Adrenal gland (tissue), 12 donors: ENCODE results near the gene ACVR1. TPM values are rescaled to one million over a fixed set of nuclear protein-coding genes. Genes with fewer than 3 reads are reported as not detected.

Experiments
- DNase-seq, 7 donors: peaks; one replicate each; pipeline ENCODE4 v3.0.0-alpha.2; 2019 to 2020
- H3K27ac ChIP-seq, 5 donors: fragments of 200-600 bp; sonication (generic) in 4 of 5; 1 replicate in 3 of 5; 2 replicates in 2 of 5; pipeline versions ENCODE4 v1.5.1 to v1.8.0; 2016 to 2020; ENCODE audit warnings: mild to moderate bottlenecking in 1 of 5
- H3K27me3 ChIP-seq: fragments of 200-600 bp; 2 replicates; pipeline ENCODE4 v1.8.0; 2021
- H3K36me3 ChIP-seq, 2 donors: fragments of 200-600 bp; replicated peaks in 1 of 2; 1 replicate in 1 of 2; 2 replicates in 1 of 2; pipeline versions ENCODE4 v1.5.1 to v1.8.0; 2018 to 2022
- H3K4me1 ChIP-seq, 2 donors: fragments of 200-600 bp; replicated peaks in 1 of 2; 1 replicate in 1 of 2; 2 replicates in 1 of 2; pipeline versions ENCODE4 v1.5.1 to v1.8.0; 2018 to 2021
- H3K4me3 ChIP-seq, 4 donors: fragments of 200-600 bp; sonication (generic) in 3 of 4; one replicate each; pipeline ENCODE4 v1.5.1; 2016 to 2018
- H3K9me3 ChIP-seq, 3 donors: fragments of 200-600 bp; sonication (generic) in 1 of 3; replicated peaks in 1 of 3; 1 replicate in 2 of 3; 2 replicates in 1 of 3; pipeline versions ENCODE4 v1.5.1 to v1.8.0; 2016 to 2021
- CTCF ChIP-seq, 6 experiments: fragments of 450-650 bp in 4 of 6; fragments of 200-600 bp in 2 of 6; sonication (generic) in 1 of 6; IDR thresholded peaks; 1 replicate in 5 of 6; 2 replicates in 1 of 6; pipeline versions ENCODE4 v1.5.1 to v1.8.0; 2016 to 2021; ENCODE audit warnings: antibody characterized with exemption in 6 of 6, mild to moderate bottlenecking in 2 of 6, moderate library complexity in 1 of 6
- POLR2A ChIP-seq, 2 donors: fragments of 450-650 bp; IDR thresholded peaks; one replicate each; pipeline ENCODE4 v1.6.1; 2017; ENCODE audit warnings: antibody characterized with exemption in 2 of 2, mild to moderate bottlenecking in 2 of 2, moderate library complexity in 1 of 2
- WGBS, 4 donors: extraction: QIAGEN DNeasy Blood & Tissue Kit in 2 of 4; methylation state at CpG; one replicate each; pipeline versions ENCODE4 v1.1.5 to v1.1.7; 2013 to 2017; 5-methylcytosine and 5-hydroxymethylcytosine counted together
- intact Hi-C, 2 donors: fragments of 100-400 bp; cut with DNase I; formaldehyde crosslinking; loops; one replicate each; pipeline versions ENCODE4 v1.14.1 to v1.15.0; 2022 to 2023
- polyA plus RNA-seq, 3 donors: library from polyadenylated mRNA; stranded (reverse); fragments of 200-250 nt in 2 of 3; fragments of 350-450 nt in 1 of 3; fragmentation: Illumina TruSeq in 1 of 3; extraction: RNeasy Lipid Tissue Mini Kit (QIAGEN cat#74804) in 1 of 3; gene quantifications; one replicate each; pipeline ENCODE4 v1.2.3, GENCODE V29; 2013 to 2014
- total RNA-seq, 9 donors: library from RNA; depleted of rRNA in 4 of 9; stranded (reverse); fragments of >200 nt in 4 of 9; fragments of 120-200 nt in 1 of 9; fragmentation: NEBNext Ultra II Directional in 1 of 9; extraction: Animal tissue kit (Norgen Biotek cat#: 25700) in 1 of 9; gene quantifications; one replicate each; pipeline versions ENCODE4 v1.1.0 to v1.2.4, GENCODE V29; 2013 to 2023
- donor health status: healthy with polysubstance abuse.
- donor health status: Bipolar disorder and iron deficiency.
- donor health status: DM: yes; HTN: yes; CAD: no.
- donor health status: DM: no; HTN: no; CAD: no.
- donor health status: DM: no; HTN: no; CAD: no.
- donor health status: DM: yes; HTN: yes; CAD: no.

The ACVR1 gene
- total and polyA plus RNA-seq, 12 donors = 4.6 to 25.0 (median 16.0) TPM

DNA sequence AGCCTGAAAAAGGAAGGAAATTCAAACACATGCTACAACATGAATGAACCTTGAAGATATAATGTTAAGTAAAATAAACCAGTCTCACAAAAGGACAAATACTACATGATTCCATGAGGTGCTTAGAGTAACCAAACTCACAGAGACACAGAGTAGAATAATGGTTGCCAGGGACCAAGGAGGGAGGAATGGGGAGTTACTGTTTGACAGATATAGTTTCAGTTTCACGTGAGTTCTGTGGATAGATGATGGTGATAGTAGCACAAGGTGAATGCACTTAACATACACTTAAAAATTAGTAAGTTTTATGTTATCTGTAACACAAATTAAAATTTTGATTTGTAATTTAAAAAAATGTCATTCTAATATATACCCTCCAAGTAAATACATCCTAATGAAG, 140.6 kb downstream of the ACVR1 start:
- Histone ChIP-seq H3K27ac (no peak overlapping the region), H3K36me3 (peaks cover 0 to 11% of the 10 kb centered on the region in 2 donors), H3K4me3 (no peak overlapping the region), H3K27me3 (no peaks in the 10 kb centered on the region), H3K9me3 (no peaks in the 10 kb centered on the region), H3K4me1 (no peaks in the 10 kb centered on the region)
- no peak for DNase-seq
- intact Hi-C loops = no loop called here
- 91 to 97% (median 96%) methylated on average over 1 of the region's 1 CpG for WGBS, 4 donors
- no peak for TF ChIP-seq CTCF (IDR thresholded peaks at IDR 0.05)
- TF ChIP-seq POLR2A (IDR thresholded peaks at IDR 0.05) = no peak

DNA sequence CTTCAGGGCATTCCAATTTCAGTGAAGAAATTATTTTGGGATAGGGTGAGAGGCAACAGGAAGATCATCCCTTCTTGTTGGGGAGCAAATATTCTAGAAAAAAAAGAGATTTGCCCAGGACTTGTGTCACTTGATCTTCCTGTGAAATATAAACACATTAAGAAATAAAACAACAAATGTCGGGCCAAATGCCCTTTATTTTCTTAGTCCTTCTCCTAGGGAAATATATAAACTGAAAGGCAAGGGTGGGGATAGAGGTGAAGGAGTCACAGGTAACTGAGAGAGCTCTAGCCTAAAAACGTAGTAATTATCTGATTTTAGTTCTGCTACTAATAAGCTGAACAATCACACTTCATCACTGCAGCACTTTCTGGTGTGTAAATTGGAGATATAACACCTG, 142.9 kb downstream of the ACVR1 start:
- Histone ChIP-seq H3K9me3 (no peaks in the 10 kb centered on the region), H3K4me1 (no peaks in the 10 kb centered on the region), H3K27me3 (no peaks in the 10 kb centered on the region), H3K36me3 (peaks cover 0 to 11% of the 10 kb centered on the region in 2 donors), H3K27ac (no peak overlapping the region), H3K4me3 (no peak overlapping the region)
- 83 to 94% (median 89%) methylated on average over 2 of the region's 2 CpGs for WGBS, 4 donors
- no peak for TF ChIP-seq POLR2A (IDR thresholded peaks at IDR 0.05)
- no peak for TF ChIP-seq CTCF (IDR thresholded peaks at IDR 0.05)
- DNase-seq = no peak
- intact Hi-C loops = no loop called here

DNA sequence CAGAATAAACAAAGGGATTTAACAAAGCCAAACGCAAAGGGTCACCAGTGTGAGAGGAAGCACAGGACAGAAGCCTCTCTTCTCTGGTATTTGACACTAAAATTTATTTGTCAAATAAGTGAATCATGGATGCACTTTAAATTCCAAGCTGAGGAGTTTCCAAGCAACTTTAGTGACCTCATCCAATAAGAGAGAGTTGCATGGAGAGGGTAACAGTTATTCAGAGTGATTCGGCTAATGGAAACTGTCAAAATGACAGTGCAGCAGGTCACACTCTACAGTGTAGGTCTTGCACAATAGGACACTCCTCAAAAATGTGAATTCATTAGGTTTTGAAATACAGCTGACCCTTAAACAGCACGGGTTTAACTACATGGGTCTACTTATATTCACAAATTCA, 143.5 kb downstream of the ACVR1 start:
- H3K36me3 ChIP-seq = peaks cover 0 to 11% of the 10 kb centered on the region in 2 donors
- 86 to 90% (median 89%) methylated on average over 3 of the region's 3 CpGs for WGBS, 4 donors
- intact Hi-C loops = no loop called here

DNA sequence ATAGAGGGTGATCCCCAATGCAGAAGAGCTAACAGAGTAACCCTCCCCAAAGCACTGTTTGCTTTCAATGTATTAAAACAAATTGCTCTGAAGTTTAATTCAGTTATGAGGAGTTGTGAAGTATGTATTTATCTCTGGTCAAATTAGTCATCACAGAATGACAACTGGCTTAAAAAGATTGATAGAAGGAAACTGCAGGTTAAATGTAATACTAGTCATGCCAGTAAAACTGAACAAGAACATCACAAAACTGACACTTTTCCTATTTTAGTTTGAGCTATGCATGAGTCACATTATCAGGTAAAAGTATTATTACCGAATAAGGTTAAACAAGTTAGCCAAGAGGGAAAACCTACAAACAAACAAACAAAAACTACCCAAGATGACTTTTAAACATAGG, 148.4 kb downstream of the ACVR1 start:
- no peak overlapping the region for H3K4me3 ChIP-seq
- no peak overlapping the region for H3K27ac ChIP-seq
- H3K27me3 ChIP-seq = no peaks in the 10 kb centered on the region
- H3K36me3 ChIP-seq = no peaks in the 10 kb centered on the region
- peaks cover 0 to 11% (median 10%) of the 10 kb centered on the region in 3 donors for H3K9me3 ChIP-seq
- intact Hi-C loops = no loop called here
- WGBS, 4 donors = 96 to 97% (median 97%) methylated on average over 1 of the region's 1 CpG
- no peak for TF ChIP-seq CTCF (IDR thresholded peaks at IDR 0.05)
- TF ChIP-seq POLR2A (IDR thresholded peaks at IDR 0.05) = no peak
- DNase-seq = no peak
- peaks cover 0 to 6% of the 10 kb centered on the region in 2 donors for H3K4me1 ChIP-seq

More for the DNA sequence above, 143.5 kb downstream of the ACVR1 start:
- no peak overlapping the region for H3K4me3 ChIP-seq
- no peak for DNase-seq
- no peaks in the 10 kb centered on the region for H3K27me3 ChIP-seq
- no peak overlapping the region for H3K27ac ChIP-seq
- TF ChIP-seq CTCF (IDR thresholded peaks at IDR 0.05) (no peak), POLR2A (IDR thresholded peaks at IDR 0.05) (no peak)
- H3K9me3 ChIP-seq = no peaks in the 10 kb centered on the region
- no peaks in the 10 kb centered on the region for H3K4me1 ChIP-seq
